Left renal cortex interstitium (tissue), 4 donors: ENCODE data around the gene AFG3L2. TPM values are rescaled to one million over a fixed set of nuclear protein-coding genes. Genes with fewer than 3 reads are reported as not detected.
"Not testable (repeated sequence)": the region's sequence is repeated elsewhere in the genome, so short reads cannot be mapped to it uniquely, and the experiment has no call there.

Experiments used
- DNase-seq, 4 donors: peaks; one replicate each; pipeline ENCODE4 v3.0.0-alpha.2; 2013; ENCODE audit warnings: low read depth in 4 of 4, low spot score in 2 of 4, missing footprints in 1 of 4
- polyA plus RNA-seq, 4 donors: library from polyadenylated mRNA; unstranded; fragments of 120-200 nt; gene quantifications; one replicate each; pipeline ENCODE4 v1.2.1, GENCODE V29; 2013; ENCODE audit not compliant: insufficient read length in 4 of 4

Gene AFG3L2
- 10 to 100 TPM; 66.5 to 78.1 (median 70.7) TPM for polyA plus RNA-seq

DNA sequence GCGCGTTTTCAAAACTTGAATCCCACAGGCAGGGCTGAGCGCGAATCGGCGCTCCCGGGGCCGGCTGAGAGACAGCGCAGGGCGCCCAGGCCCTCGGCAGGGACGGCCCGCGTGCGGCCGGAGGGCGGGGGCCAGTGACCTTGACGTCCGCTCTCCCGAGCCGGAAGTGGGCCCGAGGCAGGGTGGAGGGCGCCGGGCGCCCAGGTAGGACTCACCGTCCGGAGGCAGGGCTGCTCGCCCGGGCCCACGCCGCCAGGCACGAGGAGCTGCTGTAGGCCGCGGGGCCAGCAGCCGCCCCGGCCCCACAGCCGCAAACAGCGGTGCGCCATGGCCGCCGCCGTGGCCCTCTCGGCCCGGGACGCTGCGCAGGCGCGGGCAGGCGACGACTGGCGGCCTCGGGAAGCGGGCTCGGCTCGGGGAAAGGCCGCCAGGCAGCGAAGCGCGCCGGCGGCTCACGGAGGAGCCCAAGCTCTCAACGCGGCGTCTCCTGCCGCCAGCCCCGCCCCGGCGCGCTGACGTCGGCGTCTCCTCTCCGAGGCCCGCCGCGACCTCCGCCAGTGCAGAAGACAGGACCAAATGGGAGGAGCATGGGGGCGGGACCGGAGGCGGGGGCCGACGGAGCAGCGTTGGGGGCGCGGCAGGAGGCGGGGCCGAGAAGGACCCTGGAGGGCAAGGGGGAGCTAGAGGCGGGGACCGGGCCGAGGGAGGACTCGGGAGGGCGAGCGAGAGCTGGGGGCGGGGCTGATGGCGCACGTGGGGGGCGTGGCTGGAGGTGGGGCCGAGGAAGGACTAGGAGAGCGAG lies at the start of gene AFG3L2:
Gene AFG3L2 (minus strand): TSS at position 474 of the 802 bp plus-strand sequence. CDS start 145 bp downstream, at position 329.
- peak in 3 of 4 donors; percentile 97 to 98 (median 97) for DNase-seq

DNA sequence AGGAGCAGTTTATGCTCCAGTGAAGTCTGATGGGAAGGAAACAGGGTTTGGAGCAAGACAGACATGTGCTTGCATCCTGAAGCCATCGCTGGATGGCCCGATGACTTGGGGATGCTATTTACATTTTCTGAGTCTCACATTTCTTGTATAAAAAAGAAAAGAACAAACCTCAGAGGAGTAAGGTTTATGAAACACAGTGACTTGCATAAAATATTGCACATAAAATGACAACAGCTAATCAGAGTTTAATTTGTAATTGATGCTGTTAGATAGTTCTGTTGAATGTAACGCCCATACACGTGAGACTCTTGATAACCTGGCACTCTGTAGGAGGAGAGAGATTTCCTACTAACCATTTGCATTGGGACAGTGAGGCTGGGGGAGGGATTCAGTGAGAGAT lies 47.2 kb upstream of the AFG3L2 start:
- DNase-seq: no peak

DNA sequence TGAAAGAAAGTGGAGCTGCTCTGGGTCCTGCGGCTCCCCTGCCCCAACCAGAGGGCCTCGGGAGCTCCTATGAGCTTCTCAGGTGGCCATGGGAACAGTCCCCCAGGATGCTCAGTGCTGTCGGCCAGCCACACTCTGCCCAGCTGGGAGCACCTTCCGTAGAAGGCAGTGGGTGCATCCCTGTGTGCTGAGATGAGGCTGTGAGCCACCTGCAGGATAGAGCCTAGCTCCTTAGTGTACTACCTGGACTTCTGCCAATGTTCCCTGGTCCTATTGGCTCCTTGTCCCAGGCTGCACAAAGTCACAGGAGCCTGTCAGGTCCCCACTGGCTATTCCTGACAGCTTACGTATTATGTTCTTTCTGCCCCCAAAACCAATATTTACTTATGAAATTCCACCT lies 46.8 kb upstream of the AFG3L2 start:
- DNase-seq: no peak

DNA sequence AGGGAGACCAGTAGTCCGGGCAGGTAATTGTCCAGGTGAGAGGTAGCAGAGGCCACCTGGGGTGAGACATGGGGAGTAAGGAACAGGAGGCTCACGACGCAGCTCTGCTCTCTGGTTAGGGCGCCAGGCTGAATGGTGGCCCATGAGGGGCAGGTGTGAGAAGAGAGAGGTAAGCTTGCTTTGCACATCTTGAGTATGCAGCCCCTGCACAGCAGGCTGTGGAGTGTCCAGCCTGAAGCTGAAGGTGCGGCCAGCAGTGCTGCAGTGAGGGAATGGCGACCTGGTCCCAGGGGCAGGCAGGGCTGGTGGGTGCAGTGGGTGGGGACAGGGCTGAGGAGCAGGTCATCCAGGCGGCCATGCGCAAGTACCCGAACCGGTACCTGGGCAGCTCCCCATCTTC lies 46.4 kb upstream of the AFG3L2 start:
- DNase-seq: no peak

DNA sequence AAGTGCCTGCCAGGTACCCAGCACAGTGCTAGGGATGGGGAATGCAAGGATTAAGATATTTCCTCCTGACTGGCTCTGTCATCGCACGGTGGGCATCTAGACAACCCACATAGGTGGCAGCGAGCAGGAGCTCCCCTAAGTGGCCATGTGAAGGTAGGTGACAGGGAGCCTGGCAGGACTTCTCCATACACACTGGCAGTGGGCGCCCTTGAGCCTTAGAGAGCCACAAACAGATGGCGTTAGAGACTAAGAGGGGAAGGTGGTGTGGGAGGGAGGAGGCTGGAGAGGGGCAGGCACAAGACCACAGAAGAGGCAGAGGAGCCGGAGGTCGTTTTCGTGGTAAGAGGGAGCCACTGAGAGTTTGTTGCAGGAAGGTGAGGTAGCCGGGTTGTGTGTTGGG lies 45.9 kb upstream of the AFG3L2 start:
- DNase-seq: no peak

DNA sequence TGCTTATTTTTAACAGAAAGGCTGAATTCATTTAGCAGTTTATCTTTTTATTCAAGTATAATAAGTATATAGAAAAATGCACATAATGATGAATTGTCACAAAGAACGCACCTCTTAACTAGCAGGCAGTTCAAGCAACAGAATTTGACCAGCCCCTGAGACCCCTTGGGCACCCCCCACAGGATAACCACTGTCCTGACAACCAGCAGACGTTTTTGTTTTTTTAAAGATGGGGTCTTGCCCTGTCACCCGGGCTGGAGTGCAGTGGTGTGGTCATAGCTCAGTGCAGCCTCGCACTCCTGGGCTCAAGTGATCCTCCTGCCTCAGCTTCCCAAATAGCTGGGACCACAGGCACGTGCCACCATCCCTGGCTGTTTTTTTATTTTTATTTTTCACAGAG lies 44.7 kb upstream of the AFG3L2 start:
- no peak for DNase-seq

DNA sequence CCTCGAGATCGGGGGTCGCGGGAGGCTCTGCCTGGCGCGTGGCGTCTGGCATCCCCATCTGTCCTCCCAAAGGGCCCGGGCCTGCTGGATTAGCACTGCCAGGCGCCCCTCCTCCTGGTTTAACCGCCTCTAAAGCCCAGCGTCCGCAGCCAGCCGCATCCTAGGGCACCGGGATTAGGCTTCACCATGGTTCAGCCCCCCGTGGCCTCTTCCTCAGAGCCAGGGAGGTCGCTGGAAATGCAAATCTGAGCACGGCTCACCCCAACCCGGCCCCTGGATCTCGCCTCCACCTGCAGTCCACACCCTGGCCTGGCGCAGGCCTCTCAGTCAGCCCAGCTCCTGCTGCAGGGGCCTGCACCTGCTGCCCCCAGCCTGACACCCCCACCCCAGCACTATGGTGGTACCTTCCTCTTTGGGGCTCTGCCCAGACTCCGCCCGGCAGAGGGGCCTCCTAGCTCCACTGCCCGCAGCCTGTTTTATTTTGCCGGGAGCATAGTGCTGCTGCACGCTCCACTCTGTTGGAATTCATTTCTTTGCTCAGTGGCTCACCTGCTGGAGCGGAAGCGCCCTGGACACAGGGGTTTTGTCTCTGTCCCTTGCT lies 43.9 kb upstream of the AFG3L2 start:
- DNase-seq: peak in 1 of 4 donors; percentile 55

DNA sequence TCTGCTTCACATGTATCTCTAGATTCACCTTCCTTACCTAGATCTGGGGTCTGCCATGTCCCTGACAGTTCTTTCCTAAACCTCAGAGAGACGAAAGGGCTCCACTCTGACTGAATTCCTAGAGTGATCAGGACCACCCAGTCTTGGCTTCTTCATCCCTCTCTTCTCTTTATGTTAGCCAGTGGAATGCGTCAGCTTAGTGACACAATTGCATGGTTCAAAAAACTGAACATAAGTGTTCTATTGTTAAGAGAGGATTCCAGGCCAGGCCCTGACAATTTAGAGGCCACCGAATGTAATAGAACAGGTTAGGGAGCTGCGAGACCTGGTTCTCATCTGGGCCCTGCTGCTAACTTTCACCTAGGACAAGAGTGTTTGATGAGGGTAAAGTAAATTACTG lies 40.7 kb upstream of the AFG3L2 start:
- no peak for DNase-seq

DNA sequence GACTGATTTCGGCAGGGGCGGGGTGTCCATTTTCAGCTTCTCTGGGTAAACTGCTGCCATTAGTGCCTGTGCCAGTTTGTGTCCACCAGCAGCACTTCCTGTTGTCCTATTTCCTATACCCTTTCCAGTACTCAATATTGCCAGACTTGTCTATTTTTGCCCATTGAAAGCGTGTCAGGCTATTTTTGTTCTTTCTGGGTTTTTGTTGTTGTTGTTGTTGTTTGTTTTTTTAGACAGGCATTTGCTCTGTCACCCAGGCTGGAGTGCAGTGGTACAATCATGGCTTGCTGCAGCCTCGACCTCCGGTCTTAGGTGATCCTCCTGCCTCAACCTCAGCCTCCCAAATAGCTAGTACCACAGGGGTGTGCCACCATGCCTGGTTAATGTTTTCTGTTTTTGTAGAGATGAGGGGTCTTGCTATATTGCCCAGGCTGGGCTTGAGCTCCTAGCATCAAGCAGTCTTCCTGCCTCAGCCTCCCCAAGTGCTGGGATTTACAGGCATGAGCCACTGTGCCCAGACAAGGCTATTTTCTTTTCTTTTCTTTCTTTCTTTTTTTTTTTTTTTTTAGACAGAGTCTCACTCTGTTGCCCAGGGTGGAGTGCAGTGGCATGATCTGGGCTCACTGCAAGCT lies 39.2 kb upstream of the AFG3L2 start:
- no peak for DNase-seq

DNA sequence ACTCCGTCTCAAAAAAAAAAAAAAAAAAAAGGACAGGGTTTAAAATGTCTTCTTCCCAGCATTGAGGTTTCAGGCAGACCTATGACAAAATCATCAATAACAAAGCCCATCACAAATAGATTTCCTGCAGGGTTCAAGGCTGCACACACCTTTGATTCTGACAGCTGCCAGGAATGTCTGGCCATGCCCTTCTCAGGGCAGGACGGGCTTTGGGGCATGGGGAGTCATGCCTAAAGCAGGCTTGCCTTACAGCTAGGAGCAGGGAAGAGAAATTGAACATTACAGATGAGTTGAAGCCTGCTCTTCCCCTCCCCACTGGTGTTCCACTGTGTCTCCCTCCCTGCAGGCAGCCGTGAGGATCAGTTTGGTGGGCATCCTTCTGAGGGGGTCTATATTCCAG lies 34.4 kb upstream of the AFG3L2 start:
- no peak for DNase-seq

DNA sequence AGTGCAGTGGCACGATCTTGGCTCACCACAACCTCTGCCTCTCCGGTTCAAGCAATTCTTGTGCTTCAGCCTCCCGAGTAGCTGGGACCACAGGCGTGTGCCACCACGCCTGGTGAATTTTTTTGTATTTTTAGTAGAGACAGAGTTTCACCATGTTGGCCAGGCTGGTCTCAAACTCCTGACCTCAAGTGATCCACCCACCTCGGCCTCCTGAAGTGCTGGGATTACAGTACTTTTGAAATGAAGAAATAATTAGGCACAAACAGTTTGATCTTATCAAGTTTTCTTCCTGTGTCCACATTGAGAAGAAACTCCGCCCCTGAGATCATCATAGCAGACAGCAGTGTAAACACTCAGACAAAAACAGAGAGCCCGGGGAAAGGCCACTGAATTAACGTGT lies 33.7 kb upstream of the AFG3L2 start:
- DNase-seq: not testable (repeated sequence)

DNA sequence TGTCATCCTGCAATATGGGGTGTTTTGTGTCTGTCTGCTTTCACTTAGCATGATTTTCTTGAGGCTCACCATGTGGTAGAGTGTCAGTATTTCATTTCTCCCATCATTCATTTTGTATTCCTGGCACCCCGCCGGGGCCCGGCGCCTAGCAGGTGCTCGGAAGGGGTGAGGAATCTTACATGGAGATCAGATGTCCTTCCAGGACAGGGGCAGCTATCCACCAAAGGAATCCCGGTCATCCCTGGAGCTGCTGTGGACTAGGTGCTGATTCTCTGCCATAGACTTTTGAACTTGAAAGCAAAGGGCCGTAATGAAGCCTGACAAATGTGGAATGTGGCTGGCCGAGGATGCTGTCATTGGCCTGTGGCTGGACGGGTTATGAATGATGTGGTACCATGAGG lies 33.1 kb upstream of the AFG3L2 start:
- no peak for DNase-seq

DNA sequence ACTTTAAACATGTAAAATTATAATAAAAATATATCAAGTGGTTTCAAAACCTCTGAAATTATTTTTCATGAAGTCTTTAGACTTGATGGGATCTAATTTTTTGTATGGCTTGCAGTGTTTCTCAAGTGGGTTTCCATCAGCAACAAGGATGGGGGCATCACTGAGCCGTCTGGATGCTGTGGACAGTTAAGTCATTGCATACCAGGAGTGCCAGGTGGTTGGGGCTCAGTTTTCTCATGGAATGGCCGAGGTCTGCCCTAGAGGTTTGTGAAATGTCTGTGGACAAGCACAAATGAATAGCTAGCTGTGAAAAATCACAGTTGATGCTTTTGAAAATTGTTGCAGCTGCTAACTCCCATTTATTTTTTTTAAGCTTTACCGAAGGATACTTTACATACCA lies 32.4 kb upstream of the AFG3L2 start:
- DNase-seq: no peak

DNA sequence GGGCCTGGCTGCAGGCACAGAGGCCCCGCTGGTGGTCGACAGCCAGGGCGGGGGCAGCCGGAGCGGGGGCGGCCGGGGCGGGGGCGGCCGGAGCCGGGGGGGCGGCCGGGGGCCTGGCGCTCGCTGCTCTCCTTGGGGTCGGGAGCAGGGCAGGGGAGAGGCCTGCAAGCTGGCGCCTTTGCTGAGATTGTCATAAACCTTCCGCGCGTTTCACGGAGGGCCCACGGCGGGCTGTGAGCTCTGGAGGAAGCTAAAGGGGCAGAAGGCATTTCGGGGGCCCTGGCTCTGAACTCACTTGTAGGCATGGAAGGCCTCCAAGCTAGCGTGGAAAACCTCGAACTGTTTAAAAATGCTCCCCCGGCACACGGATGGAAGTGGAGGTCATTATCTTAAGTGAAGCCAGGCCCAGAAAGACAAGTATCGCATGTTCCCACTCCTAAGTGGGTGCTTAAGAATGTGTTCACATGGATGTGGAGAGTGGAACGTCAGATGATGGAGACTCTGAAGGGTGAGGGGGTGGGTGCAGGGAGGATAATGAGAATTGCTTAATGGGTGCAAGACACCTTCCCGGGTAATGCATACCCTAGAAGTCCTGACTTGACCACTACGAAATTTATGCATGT lies 31.3 kb upstream of the AFG3L2 start:
- peak in 1 of 4 donors; percentile 58 for DNase-seq

DNA sequence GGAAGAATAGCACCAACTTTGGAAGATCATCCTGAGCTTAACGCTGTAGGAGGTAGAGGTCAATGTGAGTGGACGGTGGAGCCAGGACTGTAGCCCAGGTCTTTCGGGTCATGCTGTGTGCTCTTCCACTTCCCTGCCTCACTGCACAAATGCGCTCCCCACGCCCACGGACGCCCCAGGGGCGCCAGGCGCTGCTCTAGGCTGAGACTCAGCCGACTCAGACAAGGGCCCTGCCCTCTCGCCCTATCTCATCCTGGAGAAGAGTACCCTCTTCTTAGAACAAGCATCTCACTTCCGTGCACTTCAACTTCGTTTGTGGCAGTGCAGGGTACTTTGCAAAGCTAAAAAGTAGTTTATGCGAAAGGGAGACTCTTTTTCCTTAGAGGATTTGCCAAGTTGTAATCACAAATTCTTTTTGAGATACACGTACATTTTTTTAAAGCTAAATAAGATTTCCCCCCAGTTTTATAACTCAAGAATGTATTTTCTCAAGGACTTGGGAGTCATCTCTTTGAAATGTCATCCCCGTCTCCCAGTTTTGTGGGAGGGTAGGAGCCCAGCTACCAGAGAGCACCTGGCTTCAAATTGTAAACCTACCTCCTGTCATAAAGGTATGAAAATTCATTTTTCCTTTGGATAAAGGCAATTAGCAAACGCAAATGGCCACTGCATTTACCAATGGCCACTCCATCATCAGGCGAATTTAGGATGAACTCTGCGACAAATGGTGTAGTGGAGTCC lies 29.5 kb upstream of the AFG3L2 start:
- DNase-seq: no peak

DNA sequence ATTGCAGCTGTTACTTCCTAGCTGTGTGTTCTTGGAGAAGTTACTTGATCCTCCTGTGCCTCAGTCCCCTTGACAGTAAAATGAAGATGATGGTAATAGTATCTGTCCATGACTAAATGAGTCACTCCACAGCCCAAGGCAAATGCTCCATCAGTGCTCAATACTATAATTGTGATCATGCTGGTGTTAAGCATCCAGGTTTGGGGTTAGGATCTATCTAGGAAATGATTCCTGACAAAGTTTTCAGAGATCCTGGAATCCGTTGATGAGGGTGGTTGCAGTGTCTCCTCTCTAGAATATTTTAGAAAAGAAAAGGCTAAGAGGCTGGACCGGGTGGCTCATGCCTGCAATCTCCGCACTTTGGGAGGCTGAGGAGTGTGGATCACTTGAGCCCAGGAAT lies 28.0 kb upstream of the AFG3L2 start:
- DNase-seq: no peak

DNA sequence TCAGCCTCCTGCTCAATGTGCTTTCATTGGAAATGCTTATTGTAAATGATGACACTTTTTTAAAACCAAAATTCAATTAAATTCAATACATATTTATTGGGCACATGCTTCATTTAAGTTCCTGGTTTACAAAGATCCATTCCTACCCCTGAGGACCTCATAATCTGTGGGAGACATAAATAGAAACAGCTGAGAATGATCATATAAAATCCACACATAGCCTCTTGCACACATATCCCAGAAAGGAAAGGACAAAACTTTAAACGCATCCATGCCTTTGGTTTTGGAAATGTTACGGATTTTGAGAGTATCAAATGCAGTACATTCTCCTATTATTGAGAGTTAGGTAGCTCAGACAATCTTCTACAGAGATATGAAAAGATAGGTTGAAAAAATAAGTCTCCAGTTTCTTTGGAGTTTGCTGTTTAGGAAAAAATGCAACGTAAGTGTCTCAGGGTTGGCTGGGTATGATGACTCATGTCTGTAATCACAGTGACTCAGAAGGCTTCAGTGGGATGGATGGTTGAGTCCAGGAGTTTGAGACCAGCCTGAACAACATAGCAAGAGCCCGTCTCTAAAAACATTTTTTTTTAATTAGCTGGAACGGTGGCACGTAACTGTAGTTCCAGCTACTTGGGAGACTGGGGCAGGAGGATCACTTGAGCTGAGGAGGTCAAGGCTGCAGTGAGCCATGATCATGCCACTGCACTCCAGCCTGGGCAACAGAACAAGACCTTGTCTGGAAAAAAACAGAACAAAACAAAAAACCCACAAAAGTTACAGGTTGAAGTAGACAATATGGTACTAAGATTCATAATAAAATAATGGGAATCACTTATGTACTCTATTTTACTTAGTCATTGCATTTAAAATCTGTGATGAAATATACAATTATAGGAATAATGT lies 26.8 kb upstream of the AFG3L2 start:
- no peak for DNase-seq

DNA sequence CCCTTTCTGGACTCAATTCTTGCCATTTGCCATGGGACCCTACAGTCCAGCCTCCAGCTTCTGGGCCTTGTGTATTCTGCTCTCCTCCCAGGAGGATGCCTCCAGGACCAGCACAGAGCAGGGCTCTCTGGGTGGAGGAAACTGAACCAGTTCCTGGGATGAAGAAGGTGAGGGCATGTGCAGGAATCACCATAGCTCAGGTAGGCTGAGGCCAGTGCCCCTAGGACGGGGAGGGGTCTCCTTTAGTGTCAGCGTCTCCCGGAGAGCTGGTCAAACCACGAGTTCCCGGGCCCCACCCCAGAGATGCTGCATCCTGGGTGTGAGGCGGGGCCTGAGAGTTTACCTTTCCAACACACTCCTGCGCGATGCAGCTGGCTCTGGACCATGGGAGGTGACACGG lies 24.9 kb upstream of the AFG3L2 start:
- DNase-seq: no peak

DNA sequence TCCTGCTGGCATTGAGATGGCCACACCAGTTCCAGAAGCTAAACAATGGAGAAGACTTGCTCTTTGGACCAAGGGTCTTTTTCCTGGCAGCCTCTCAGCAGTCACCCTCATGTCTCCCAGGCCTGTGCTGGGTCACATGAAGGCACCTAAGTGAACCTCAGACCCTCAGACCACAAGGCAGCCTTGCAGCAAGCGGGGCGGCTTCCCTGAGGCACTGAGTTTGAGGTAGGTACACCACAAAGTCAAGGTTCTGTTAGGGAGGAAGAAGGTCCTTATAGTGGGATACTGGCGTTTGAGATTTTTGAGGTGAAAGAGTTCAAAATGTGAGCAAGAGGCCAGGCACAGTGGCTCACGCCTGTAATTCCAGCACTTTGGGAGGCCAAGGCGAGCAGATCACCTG lies 22.2 kb upstream of the AFG3L2 start:
- no peak for DNase-seq

DNA sequence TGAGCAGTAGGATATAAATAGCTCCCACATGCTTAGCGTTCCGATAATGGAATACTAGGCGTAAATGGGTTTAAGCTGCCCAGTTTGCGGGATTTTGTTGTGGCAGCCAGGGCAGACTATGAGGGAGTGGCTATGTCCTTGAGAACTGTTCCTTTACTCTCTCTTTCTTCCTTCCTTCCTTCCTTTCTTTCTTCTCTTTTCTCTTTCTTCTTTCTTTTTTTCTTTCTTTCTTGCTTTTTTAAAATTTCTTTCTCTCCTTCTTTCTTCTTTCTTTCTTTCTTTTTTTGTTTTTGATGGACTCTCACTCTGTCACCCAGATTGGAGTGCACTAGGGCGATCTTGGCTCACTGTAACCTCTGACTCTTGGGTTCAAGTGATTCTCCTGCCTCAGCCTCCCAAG lies 21.6 kb upstream of the AFG3L2 start:
- DNase-seq: no peak
